H1 (cell line): ENCODE data around the gene NAV3. TPM values are rescaled to one million over a fixed set of nuclear protein-coding genes. Genes with fewer than 3 reads are reported as not detected.

Experiments
- CTCF ChIA-PET: fragments of 300-600 bp; sonication (Branson Sonifier 250); formaldehyde crosslinking; loops from one replicate; lab custom pipeline; 2021; ENCODE audit not compliant: partially characterized antibody; lab: Charles Lee
- POLR2A ChIA-PET: fragments of 300-600 bp; sonication (Branson Sonifier 250); formaldehyde crosslinking; loops from one replicate; lab custom pipeline; 2021; ENCODE audit warnings: inconsistent platforms; ENCODE audit not compliant: partially characterized antibody; lab: Charles Lee
- DNase-seq, 2 experiments: peaks; one replicate each; pipeline versions ENCODE4 v3.0.0 to v3.0.0-alpha.2; 2010 to 2022; ENCODE audit warnings: low spot score in 2 of 2, low read depth in 1 of 2, mixed read lengths in 1 of 2
- FAIRE-seq: peaks from 2 replicates; lab custom pipeline; 2011; peaks lifted over from hg19 to GRCh38; lab: Jason Lieb, UNC
- H2AFZ ChIP-seq: 2 replicates; pipeline ENCODE4 v1.8.1; 2012; ENCODE audit warnings: low read length, inconsistent platforms
- H2AK5ac ChIP-seq: 2 replicates; pipeline ENCODE4 v1.6.1; 2013; ENCODE audit warnings: low read depth, low read length
- H2BK120ac ChIP-seq: replicated peaks from 2 replicates; pipeline ENCODE3; 2013; ENCODE audit warnings: low read depth, low read length, inconsistent platforms
- H2BK12ac ChIP-seq: 2 replicates; pipeline ENCODE4 v1.6.1; 2013; ENCODE audit warnings: low read depth, low read length
- H2BK15ac ChIP-seq: 2 replicates; pipeline ENCODE4 v1.6.1; 2013; ENCODE audit warnings: low read length
- H2BK20ac ChIP-seq: 2 replicates; pipeline ENCODE4 v1.6.1; 2013; ENCODE audit warnings: low read length
- H2BK5ac ChIP-seq: 2 replicates; pipeline ENCODE4 v1.6.1; 2013; ENCODE audit warnings: low read depth, low read length
- H3K14ac ChIP-seq: 2 replicates; pipeline ENCODE4 v1.6.1; 2013; ENCODE audit warnings: inconsistent platforms; ENCODE audit not compliant: insufficient read length
- H3K18ac ChIP-seq: 2 replicates; pipeline ENCODE4 v1.6.1; 2013; ENCODE audit warnings: low read length; ENCODE audit errors: extremely low read depth
- H3K23ac ChIP-seq: 2 replicates; pipeline ENCODE4 v1.6.1; 2013; ENCODE audit warnings: inconsistent platforms; ENCODE audit not compliant: insufficient read length
- H3K23me2 ChIP-seq: 2 replicates; pipeline ENCODE4 v1.6.1; 2013; ENCODE audit warnings: low read depth, low read length
- H3K27ac ChIP-seq: 2 replicates; pipeline ENCODE4 v1.6.1; 2011; ENCODE audit warnings: low read depth, low read length, inconsistent platforms
- H3K27me3 ChIP-seq, 4 experiments: replicated peaks in 1 of 4; 1 replicate in 1 of 4; 2 replicates in 3 of 4; pipeline versions ENCODE4 v1.6.1 to v1.8.1; 2011 to 2013; ENCODE audit warnings: low read length in 3 of 4, mild to moderate bottlenecking in 3 of 4, inconsistent platforms in 2 of 4, mixed read lengths in 2 of 4, moderate library complexity in 1 of 4; ENCODE audit not compliant: control insufficient read depth in 3 of 4, insufficient read depth in 3 of 4; ENCODE audit errors: extremely low read depth in 1 of 4
- H3K36me3 ChIP-seq, 4 experiments: 2 replicates each; pipeline versions ENCODE4 v1.6.1 to v1.8.1; 2011 to 2013; ENCODE audit warnings: mild to moderate bottlenecking in 4 of 4, low read length in 3 of 4, moderate library complexity in 2 of 4, control low read depth in 1 of 4, inconsistent platforms in 1 of 4; ENCODE audit not compliant: insufficient read depth in 4 of 4, control insufficient read depth in 2 of 4
- H3K4ac ChIP-seq: replicated peaks from 2 replicates; pipeline ENCODE3; 2013; ENCODE audit warnings: low read length, low read depth, mixed read lengths, inconsistent platforms; ENCODE audit not compliant: insufficient read length
- H3K4me1 ChIP-seq, 4 experiments: replicated peaks in 1 of 4; 1 replicate in 1 of 4; 2 replicates in 3 of 4; pipeline versions ENCODE4 v1.6.1 to v1.8.1; 2011 to 2013; ENCODE audit warnings: low read length in 3 of 4, inconsistent platforms in 2 of 4, mixed read lengths in 1 of 4; ENCODE audit not compliant: insufficient read depth in 4 of 4, control insufficient read depth in 3 of 4
- H3K4me2 ChIP-seq, 2 experiments: 2 replicates each; pipeline versions ENCODE4 v1.6.1 to v1.8.1; 2011 to 2013; ENCODE audit warnings: low read depth in 2 of 2, low read length in 2 of 2, control low read depth in 1 of 2, inconsistent platforms in 1 of 2, mild to moderate bottlenecking in 1 of 2; ENCODE audit not compliant: insufficient read depth in 1 of 2
- H3K4me3 ChIP-seq, 4 experiments: fragments of 200-600, 300-600 bp in 1 of 4; sonication (generic), shearing (Covaris generic), sonication (Bioruptor Twin) in 1 of 4; 2 replicates each; pipeline versions ENCODE4 v1.5.1 to v1.8.1; 2011 to 2016; ENCODE audit warnings: low read length in 4 of 4, low read depth in 3 of 4, control low read depth in 2 of 4, inconsistent platforms in 2 of 4, mild to moderate bottlenecking in 2 of 4, mixed read lengths in 1 of 4, moderate library complexity in 1 of 4; ENCODE audit not compliant: insufficient read depth in 2 of 4; ENCODE audit errors: extremely low read depth in 1 of 4
- H3K56ac ChIP-seq: replicated peaks from 2 replicates; pipeline ENCODE3; 2013; ENCODE audit warnings: low read depth, mild to moderate bottlenecking, mixed read lengths, low read length, inconsistent platforms; ENCODE audit not compliant: insufficient read length
- H3K79me1 ChIP-seq: 2 replicates; pipeline ENCODE4 v1.6.1; 2013; ENCODE audit warnings: low read depth, low read length, control low read depth
- H3K79me2 ChIP-seq, 2 experiments: 2 replicates each; pipeline versions ENCODE4 v1.6.1 to v1.8.1; 2012 to 2013; ENCODE audit warnings: low read length in 2 of 2, mild to moderate bottlenecking in 2 of 2, inconsistent platforms in 1 of 2; ENCODE audit not compliant: insufficient read depth in 2 of 2, control insufficient read depth in 1 of 2
- H3K9ac ChIP-seq, 4 experiments: replicated peaks in 1 of 4; 1 replicate in 1 of 4; 2 replicates in 3 of 4; pipeline versions ENCODE4 v1.6.1 to v1.8.1; 2011 to 2013; ENCODE audit warnings: low read depth in 3 of 4, low read length in 3 of 4, control low read depth in 2 of 4, mild to moderate bottlenecking in 2 of 4, moderate library complexity in 2 of 4, inconsistent platforms in 1 of 4; ENCODE audit errors: extremely low read depth in 1 of 4
- H3K9me3 ChIP-seq, 2 experiments: 2 replicates each; pipeline versions ENCODE4 v1.6.1 to v1.8.1; 2012 to 2013; ENCODE audit warnings: mild to moderate bottlenecking in 2 of 2, moderate library complexity in 2 of 2, control low read depth in 1 of 2, inconsistent platforms in 1 of 2, low read depth in 1 of 2, low read length in 1 of 2, mixed read lengths in 1 of 2; ENCODE audit not compliant: insufficient read depth in 2 of 2
- H4K20me1 ChIP-seq, 2 experiments: replicated peaks in 1 of 2; 2 replicates each; pipeline versions ENCODE3 to v1.8.1; 2011 to 2013; ENCODE audit warnings: inconsistent platforms in 2 of 2, low read length in 2 of 2, mild to moderate bottlenecking in 1 of 2; ENCODE audit not compliant: insufficient read depth in 2 of 2, control insufficient read depth in 1 of 2
- H4K5ac ChIP-seq: 2 replicates; pipeline ENCODE4 v1.6.1; 2013; ENCODE audit warnings: low read length, low read depth, mixed read lengths, inconsistent platforms; ENCODE audit not compliant: insufficient read length
- H4K8ac ChIP-seq: 2 replicates; pipeline ENCODE4 v1.8.0; 2013; ENCODE audit warnings: mild to moderate bottlenecking, moderate library complexity, low read length, inconsistent platforms; ENCODE audit not compliant: insufficient read depth; ENCODE audit errors: extremely low read depth
- H4K91ac ChIP-seq: replicated peaks from 2 replicates; pipeline ENCODE3; 2013; ENCODE audit warnings: low read length, mixed read lengths, inconsistent platforms; ENCODE audit not compliant: insufficient read length
- BACH1 ChIP-seq: IDR thresholded peaks from 2 replicates; pipeline ENCODE4 v1.6.1; 2012; ENCODE audit warnings: low read length, improper control_type of control experiment
- BRCA1 ChIP-seq: IDR thresholded peaks from 2 replicates; pipeline ENCODE4 v1.6.1; 2012; ENCODE audit warnings: low read depth, low read length, improper control_type of control experiment
- CBX5 ChIP-seq: fragments of 300-800, 300-1000 bp; sonication (generic); IDR thresholded peaks from 2 replicates; pipeline ENCODE4 v1.7.1; 2016; ENCODE audit warnings: antibody characterized with exemption, low read length, low read depth
- CTBP2 ChIP-seq: IDR thresholded peaks from 2 replicates; pipeline ENCODE4 v1.7.0; 2011; ENCODE audit warnings: borderline replicate concordance, mild to moderate bottlenecking, moderate library complexity, mixed read lengths, low read length; ENCODE audit not compliant: insufficient read depth, insufficient read length
- HDAC2 ChIP-seq, 2 experiments: fragments of 300-600 bp in 1 of 2; sonication (generic) in 1 of 2; IDR thresholded peaks; 2 replicates each; pipeline ENCODE4 v1.6.1; 2011 to 2012; ENCODE audit warnings: low read depth in 2 of 2, low read length in 2 of 2, mild to moderate bottlenecking in 2 of 2, moderate library complexity in 2 of 2, borderline replicate concordance in 1 of 2, inconsistent platforms in 1 of 2
- KDM4A ChIP-seq: IDR thresholded peaks from one replicate; pipeline ENCODE4 v1.7.1; 2012; ENCODE audit warnings: low read depth, mild to moderate bottlenecking, moderate library complexity, low read length, inconsistent platforms; ENCODE audit not compliant: severe bottlenecking
- POLR2A ChIP-seq, 2 experiments: IDR thresholded peaks; 1 replicate in 1 of 2; 2 replicates in 1 of 2; pipeline ENCODE4 v1.6.1; 2011; ENCODE audit warnings: low read depth in 2 of 2, low read length in 2 of 2, mild to moderate bottlenecking in 2 of 2; ENCODE audit errors: control extremely low read depth in 1 of 2
- RAD21 ChIP-seq, 2 experiments: IDR thresholded peaks in 1 of 2; conservative IDR thresholded peaks in 1 of 2; 2 replicates each; pipeline ENCODE4 v1.6.1; 2011; ENCODE audit warnings: low read depth in 2 of 2, low read length in 2 of 2, improper control_type of control experiment in 1 of 2, inconsistent platforms in 1 of 2, mild to moderate bottlenecking in 1 of 2, moderate library complexity in 1 of 2
- RNF2 ChIP-seq: fragments of 200-900, 300-1000 bp; sonication (generic); IDR thresholded peaks from 2 replicates; pipeline ENCODE4 v1.7.1; 2016; ENCODE audit warnings: borderline replicate concordance, low read depth, mild to moderate bottlenecking, antibody characterized with exemption, low read length; ENCODE audit not compliant: poor library complexity, severe bottlenecking; ENCODE audit errors: missing control alignments
- ZNF274 ChIP-seq: IDR thresholded peaks from 2 replicates; pipeline ENCODE4 v1.7.0; 2012; ENCODE audit warnings: low read length, borderline replicate concordance; ENCODE audit errors: extremely low read depth
- WGBS, 2 experiments: shearing (Covaris generic) in 1 of 2; methylation state at CpG; one replicate each; pipeline versions ENCODE4 v1.1.6 to v1.1.7; 2013 to 2015; ENCODE audit warnings: low lambda C conversion rate in 2 of 2, mixed read lengths in 2 of 2, inconsistent platforms in 1 of 2, low coverage in 1 of 2, missing lambda C conversion rate in 1 of 2; ENCODE audit not compliant: insufficient replicate concordance in 2 of 2, insufficient coverage in 1 of 2, insufficient read length in 1 of 2; ENCODE audit errors: extremely low coverage in 1 of 2, missing lambda C conversion rate in 1 of 2; 5-methylcytosine and 5-hydroxymethylcytosine counted together
- polyA plus RNA-seq, 7 experiments: library from polyadenylated mRNA; depleted of rRNA in 3 of 7; stranded (reverse) in 5 of 7; unstranded in 2 of 7; fragments of >200 nt in 5 of 7; fragments of 200-250 nt in 2 of 7; gene quantifications; 1 replicate in 5 of 7; 2 replicates in 1 of 7; 4 replicates in 1 of 7; pipeline versions ENCODE4 v1.2.1 to v1.2.3, GENCODE V29; 2011 to 2013; ENCODE audit warnings: missing spikeins in 2 of 7, mixed read lengths in 2 of 7
- total RNA-seq: library from RNA; stranded (reverse); fragmentation: NEBNext Ultra II Directional; extraction: Animal tissue kit (Norgen Biotek cat#: 25700); gene quantifications from 2 replicates; pipeline ENCODE4 v1.2.1, GENCODE V29; 2021
- TF ChIP-seq, protein P1 (sequence below): IDR thresholded peaks from 2 replicates; pipeline ENCODE4 v1.6.1; 2012; ENCODE audit warnings: low read length, inconsistent platforms

The NAV3 gene
- total and polyA plus RNA-seq, 2 of the 8 experiments (the other 6 are each of a cell fraction or from before 2014, with no cell fraction given): 0.47 to 5.0 TPM

DNA sequence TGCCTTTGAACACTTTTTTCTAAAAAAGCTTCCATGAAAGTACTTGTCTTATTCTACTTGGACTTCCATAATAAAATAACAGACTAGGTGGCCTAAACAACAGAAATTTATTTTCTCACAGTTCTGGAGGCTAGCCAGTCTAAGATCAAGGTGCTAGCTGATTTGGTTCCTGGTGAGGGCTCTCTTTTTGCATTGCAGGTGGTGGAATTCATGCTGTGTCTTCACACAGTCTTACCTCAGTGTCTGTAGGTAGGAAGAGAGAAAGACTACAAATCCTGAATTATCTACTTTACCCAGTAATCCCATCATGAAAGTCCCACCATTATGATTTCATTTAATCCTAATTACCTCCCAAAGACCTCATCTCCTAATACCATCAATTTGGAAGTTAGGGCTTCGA lies 356.0 kb downstream of the NAV3 start:
- DNase-seq (no peak), FAIRE-seq (no peak)
- Histone ChIP-seq H3K9ac (no peak overlapping the region), H2BK5ac (no peak overlapping the region), H3K23ac (no peak overlapping the region), H3K4ac (no peak overlapping the region), H3K56ac (no peak overlapping the region), H3K79me2 (no peaks in the 10 kb centered on the region), H2AK5ac (no peak overlapping the region), H3K4me3 (no peak overlapping the region), H2BK12ac (no peak overlapping the region), H2BK15ac (no peak overlapping the region), H3K79me1 (no peaks in the 10 kb centered on the region), H3K27ac (no peak overlapping the region), H3K36me3 (no peaks in the 10 kb centered on the region), H3K27me3 (no peaks in the 10 kb centered on the region), H4K5ac (no peak overlapping the region), H3K4me1 (peaks cover 0 to 4% (median 0%) of the 10 kb centered on the region in 4 experiments; a peak in 1 of 7 replicates), H3K4me2 (no peak overlapping the region), H3K18ac (no peak overlapping the region), H2BK120ac (no peak overlapping the region), H3K14ac (no peak overlapping the region), H4K20me1 (no peaks in the 10 kb centered on the region), H4K8ac (no peak overlapping the region), H2BK20ac (no peak overlapping the region), H4K91ac (no peak overlapping the region), H3K9me3 (no peaks in the 10 kb centered on the region), H3K23me2 (no peaks in the 10 kb centered on the region), H2AFZ (no peak overlapping the region)
- CTCF ChIA-PET: interaction anchor here (1.2 to 2.4 kb wide), 2 partner anchors 284 to 376 kb away, joined by 4 to 9 read pairs; no protein-coding TSS in a partner anchor
- POLR2A ChIA-PET: no interaction called here
- WGBS, 2 experiments: 90% methylated on average over 1 of the region's 1 CpG; no CpG with 5 or more reads in 1 of the 2 experiments
- no peak for TF ChIP-seq BRCA1
- TF ChIP-seq BACH1: no peak
- no peak for TF ChIP-seq ZNF274
- TF ChIP-seq POLR2A (IDR thresholded peaks at IDR 0.05; ENCODE audit: control extremely low read depth in 1 of 2, low read depth in 2 of 2, low read length in 2 of 2): no peak
- TF ChIP-seq HDAC2 (IDR thresholded peaks at IDR 0.05; ENCODE audit: borderline replicate concordance in 1 of 2, low read depth in 2 of 2, low read length in 2 of 2): no peak
- no peak for TF ChIP-seq KDM4A
- no peak for TF ChIP-seq RAD21 (IDR thresholded peaks at IDR 0.05 in 1 of 2, conservative IDR thresholded peaks at IDR 0.05 in 1 of 2; ENCODE audit: low read depth in 2 of 2, low read length in 2 of 2)
- no peak for TF ChIP-seq CTBP2
- TF ChIP-seq, protein P1, sequence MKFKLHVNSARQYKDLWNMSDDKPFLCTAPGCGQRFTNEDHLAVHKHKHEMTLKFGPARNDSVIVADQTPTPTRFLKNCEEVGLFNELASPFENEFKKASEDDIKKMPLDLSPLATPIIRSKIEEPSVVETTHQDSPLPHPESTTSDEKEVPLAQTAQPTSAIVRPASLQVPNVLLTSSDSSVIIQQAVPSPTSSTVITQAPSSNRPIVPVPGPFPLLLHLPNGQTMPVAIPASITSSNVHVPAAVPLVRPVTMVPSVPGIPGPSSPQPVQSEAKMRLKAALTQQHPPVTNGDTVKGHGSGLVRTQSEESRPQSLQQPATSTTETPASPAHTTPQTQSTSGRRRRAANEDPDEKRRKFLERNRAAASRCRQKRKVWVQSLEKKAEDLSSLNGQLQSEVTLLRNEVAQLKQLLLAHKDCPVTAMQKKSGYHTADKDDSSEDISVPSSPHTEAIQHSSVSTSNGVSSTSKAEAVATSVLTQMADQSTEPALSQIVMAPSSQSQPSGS: no peak
- TF ChIP-seq CBX5: no peak
- no peak for TF ChIP-seq RNF2
